ENCODE measurements around the gene ZFPL1.

- no peak for TF ChIP-seq CTCF (IDR thresholded peaks at IDR 0.05; ENCODE audit: low read depth, low read length, missing input control)
- TF ChIP-seq YY1 (IDR thresholded peaks at IDR 0.05) = no peak
- TF ChIP-seq GABPA (IDR thresholded peaks at IDR 0.05 in 1 of 2, conservative IDR thresholded peaks at IDR 0.05 in 1 of 2) = no peak
- TF ChIP-seq RAD21 (IDR thresholded peaks at IDR 0.05) = no peak
- no peak for TF ChIP-seq TAF1 (conservative IDR thresholded peaks at IDR 0.05)
- no peak for TF ChIP-seq JUND (IDR thresholded peaks at IDR 0.05)
Measured at GRCh38 chr11:65095427-65095826, 11.4 kb downstream of the ZFPL1 start.
